T-helper 17 cell (primary cell): ENCODE results near the gene GFRA4. TPM values are rescaled to one million over a fixed set of nuclear protein-coding genes. Genes with fewer than 3 reads are reported as not detected.
"Not testable (repeated sequence)": the region's sequence is repeated elsewhere in the genome, so short reads cannot be mapped to it uniquely, and the experiment has no call there.

Experiments
- ATAC-seq: fragments of 150-1000 bp; cut with Tn5 transposase; 2 replicates; pipeline ENCODE4 v1.10.0; 2021; ENCODE audit warnings: mild to moderate bottlenecking, moderate library complexity
- DNase-seq, 3 donors: peaks; one replicate each; pipeline versions ENCODE4 v3.0.0 to v3.0.0-alpha.2; 2020 to 2021
- H3K9me3 ChIP-seq: one replicate; pipeline ENCODE4 v1.7.0; 2013; ENCODE audit warnings: low read length, mild to moderate bottlenecking; ENCODE audit not compliant: control insufficient read depth, poor library complexity, severe bottlenecking
- H3K27ac Mint-ChIP-seq: one replicate; pipeline ENCODE4 v1.8.0; 2022; ENCODE audit warnings: mild to moderate bottlenecking, moderate library complexity, mixed read lengths
- H3K27me3 Mint-ChIP-seq: one replicate; pipeline ENCODE4 v1.8.0; 2022; ENCODE audit warnings: mixed read lengths
- H3K36me3 Mint-ChIP-seq: one replicate; pipeline ENCODE4 v1.8.0; 2022; ENCODE audit warnings: low read depth, mixed read lengths
- H3K4me1 Mint-ChIP-seq: one replicate; pipeline ENCODE4 v1.8.0; 2022; ENCODE audit warnings: mild to moderate bottlenecking, mixed read lengths
- H3K4me3 Mint-ChIP-seq: one replicate; pipeline ENCODE4 v1.8.0; 2022; ENCODE audit warnings: mild to moderate bottlenecking, moderate library complexity, mixed read lengths
- total RNA-seq, 4 donors: library from RNA in 2 of 4; stranded (reverse) in 2 of 4; gene quantifications; one replicate each; pipeline ENCODE4 v1.2.3 and lab custom pipeline; 2022 to 2026

GFRA4 gene
- total RNA-seq, 2 donors from 2014 or later, result not detected

DNA sequence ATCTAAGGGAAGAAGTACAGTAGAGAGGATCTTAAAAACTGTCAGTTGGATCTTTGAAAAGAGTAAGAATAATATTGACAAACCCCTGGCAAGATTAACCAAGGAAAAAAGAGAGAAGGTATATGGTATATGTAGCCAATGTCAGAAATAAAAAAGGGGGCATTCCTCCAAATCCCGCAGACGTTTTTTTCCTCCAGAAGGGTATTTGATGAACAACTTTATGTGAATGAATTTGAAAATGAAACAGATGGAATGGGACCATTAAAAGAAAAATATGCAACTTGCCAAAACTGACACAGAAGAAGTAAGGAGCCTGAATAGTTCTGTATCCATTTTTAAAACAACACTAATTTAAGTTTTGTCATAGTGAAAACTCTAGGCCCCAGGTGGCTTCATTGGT, 35.7 kb downstream of the GFRA4 start:
- H3K9me3 ChIP-seq, result no peaks in the 10 kb centered on the region
- ATAC-seq (no peak), DNase-seq (no peak)
- Mint-ChIP-seq H3K4me1 (peaks cover 10% of the 10 kb centered on the region), H3K36me3 (peaks cover 17% of the 10 kb centered on the region), H3K27ac (peak overlapping the region; percentile 63), H3K4me3 (no peak overlapping the region), H3K27me3 (no peaks in the 10 kb centered on the region)

GRCh38 chr20:3622406-3622805, 40.8 kb downstream of the GFRA4 start:
- H3K27ac Mint-ChIP-seq, result no peak overlapping the region
- peaks cover 6% of the 10 kb centered on the region for H3K36me3 Mint-ChIP-seq
- H3K9me3 ChIP-seq, result no peaks in the 10 kb centered on the region
- peaks cover 12% of the 10 kb centered on the region for H3K4me1 Mint-ChIP-seq
- no peak for ATAC-seq
- no peak overlapping the region for H3K4me3 Mint-ChIP-seq
- no peak for DNase-seq
- H3K27me3 Mint-ChIP-seq, result no peaks in the 10 kb centered on the region

DNA sequence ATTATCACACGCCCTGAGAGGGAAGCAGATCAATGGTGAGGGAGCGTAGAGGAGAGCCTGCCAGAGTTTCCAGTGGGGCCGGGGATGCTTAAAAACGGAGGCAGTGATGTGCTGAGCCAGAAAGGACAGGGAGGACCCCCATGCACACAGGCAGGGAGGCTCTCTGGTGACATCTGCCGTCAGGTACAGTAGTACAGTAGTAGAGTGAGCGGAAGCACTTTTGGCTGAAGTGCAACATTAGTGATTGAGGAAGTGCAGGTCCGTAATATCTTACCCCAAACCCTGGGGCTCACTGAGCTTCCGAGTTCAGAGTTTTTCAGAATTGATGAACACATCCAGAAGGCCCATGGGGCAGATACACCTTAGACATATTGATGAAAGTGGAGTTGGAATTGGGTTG, 42.1 kb downstream of the GFRA4 start:
- Mint-ChIP-seq H3K4me3 (no peak overlapping the region), H3K27me3 (no peaks in the 10 kb centered on the region), H3K36me3 (peaks cover 6% of the 10 kb centered on the region), H3K27ac (peak overlapping the region; percentile 9), H3K4me1 (peaks cover 16% of the 10 kb centered on the region)
- DNase-seq (no peak), ATAC-seq (no peak)
- no peaks in the 10 kb centered on the region for H3K9me3 ChIP-seq

DNA sequence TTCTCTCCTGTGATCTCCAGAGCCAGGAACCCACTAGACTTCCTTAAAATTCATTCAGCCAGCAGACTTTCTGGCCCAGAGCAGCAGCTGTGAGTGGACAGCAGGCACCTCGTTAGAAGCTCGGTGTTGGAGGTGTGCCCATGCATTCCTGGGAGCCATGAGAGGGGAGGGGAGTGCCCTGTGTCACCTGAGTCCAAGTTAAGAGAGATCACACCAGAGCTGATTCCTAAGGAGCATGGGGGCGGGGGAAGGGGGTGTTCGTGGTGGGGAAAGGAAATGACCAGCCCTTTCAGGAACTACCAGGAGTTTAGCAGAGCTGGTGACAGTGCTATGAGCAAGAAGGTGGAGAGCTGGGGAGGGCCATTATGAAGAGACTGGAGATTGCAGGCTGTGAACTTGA, 46.9 kb downstream of the GFRA4 start:
- Mint-ChIP-seq H3K4me3 (no peak overlapping the region), H3K27ac (no peak overlapping the region), H3K27me3 (no peaks in the 10 kb centered on the region), H3K4me1 (peaks cover 13% of the 10 kb centered on the region), H3K36me3 (peaks cover 3% of the 10 kb centered on the region)
- DNase-seq (no peak), ATAC-seq (no peak)
- no peaks in the 10 kb centered on the region for H3K9me3 ChIP-seq

- not testable (repeated sequence) for H3K4me3 Mint-ChIP-seq, DNase-seq, H3K27me3 Mint-ChIP-seq, H3K27ac Mint-ChIP-seq, H3K9me3 ChIP-seq, H3K4me1 Mint-ChIP-seq, ATAC-seq, H3K36me3 Mint-ChIP-seq
Observed at GRCh38 chr20:3615171-3615840, 47.9 kb downstream of the GFRA4 start.

DNA sequence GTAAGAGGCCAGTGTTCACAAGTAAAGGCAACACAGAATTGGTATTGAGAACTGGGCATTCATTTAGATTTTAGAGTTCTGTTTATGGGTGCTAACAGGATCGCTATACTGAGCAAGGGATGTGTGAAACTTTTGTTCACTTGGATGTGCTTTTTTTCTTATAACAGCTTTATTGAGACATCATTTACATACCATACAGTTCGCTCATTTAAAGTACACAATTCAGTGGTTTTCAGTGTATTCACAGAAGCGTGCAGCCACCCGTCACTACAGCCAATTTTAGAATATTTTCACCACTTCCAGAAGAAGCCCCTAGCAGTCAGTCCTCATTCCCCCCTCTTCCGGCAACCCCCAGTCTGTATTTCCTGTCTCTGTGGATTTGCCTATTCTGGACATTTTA, 48.7 kb downstream of the GFRA4 start:
- DNase-seq (no peak), ATAC-seq (no peak)
- H3K9me3 ChIP-seq, result no peaks in the 10 kb centered on the region
- Mint-ChIP-seq H3K27me3 (no peaks in the 10 kb centered on the region), H3K4me1 (peaks cover 10% of the 10 kb centered on the region), H3K4me3 (no peak overlapping the region), H3K36me3 (peaks cover 8% of the 10 kb centered on the region), H3K27ac (no peak overlapping the region)

DNA sequence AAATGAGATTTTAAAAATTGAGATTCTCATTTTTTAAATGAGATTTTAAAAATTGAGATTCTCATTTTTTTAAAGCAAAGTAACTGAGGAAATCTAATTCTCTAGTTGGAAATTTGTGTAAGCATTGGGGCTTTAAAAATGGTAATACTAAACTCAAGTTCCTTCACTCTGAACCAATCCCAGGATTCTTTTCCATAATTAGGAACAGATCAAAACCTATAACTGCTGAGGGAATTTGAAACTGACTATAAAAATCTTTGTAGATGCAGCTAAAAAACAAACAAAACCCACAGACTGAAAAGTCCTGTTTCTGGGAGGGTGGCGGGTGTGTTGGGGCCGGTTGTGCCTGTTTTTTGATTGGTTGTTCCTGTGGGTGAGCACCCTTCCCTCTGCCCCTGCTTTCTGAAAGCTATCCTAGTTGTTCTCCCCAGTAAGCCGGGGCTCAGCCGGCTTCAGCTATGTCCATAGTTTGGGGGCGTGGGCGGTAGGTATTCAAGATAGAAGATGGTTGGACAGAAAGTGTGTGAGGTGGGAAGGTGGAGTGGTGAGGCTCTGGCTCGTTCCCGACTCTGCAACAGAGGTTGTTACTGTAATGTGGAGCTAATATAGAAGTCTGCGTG, 49.3 kb downstream of the GFRA4 start:
- Mint-ChIP-seq H3K4me1 (peaks cover 10% of the 10 kb centered on the region), H3K36me3 (peaks cover 13% of the 10 kb centered on the region)

GRCh38 chr20:3612795-3613572, 50.2 kb downstream of the GFRA4 start:
- no peaks in the 10 kb centered on the region for H3K27me3 Mint-ChIP-seq
- peaks cover 4% of the 10 kb centered on the region for H3K4me1 Mint-ChIP-seq
- DNase-seq (no peak), ATAC-seq (no peak)
- no peaks in the 10 kb centered on the region for H3K9me3 ChIP-seq
- peaks cover 16% of the 10 kb centered on the region for H3K36me3 Mint-ChIP-seq
- no peak overlapping the region for H3K4me3 Mint-ChIP-seq
- no peak overlapping the region for H3K27ac Mint-ChIP-seq

More for the DNA sequence above, 49.3 kb downstream of the GFRA4 start:
- H3K9me3 ChIP-seq, result no peaks in the 10 kb centered on the region
- ATAC-seq (no peak), DNase-seq (no peak)
- Mint-ChIP-seq H3K4me3 (no peak overlapping the region), H3K27ac (no peak overlapping the region), H3K27me3 (no peaks in the 10 kb centered on the region)

DNA sequence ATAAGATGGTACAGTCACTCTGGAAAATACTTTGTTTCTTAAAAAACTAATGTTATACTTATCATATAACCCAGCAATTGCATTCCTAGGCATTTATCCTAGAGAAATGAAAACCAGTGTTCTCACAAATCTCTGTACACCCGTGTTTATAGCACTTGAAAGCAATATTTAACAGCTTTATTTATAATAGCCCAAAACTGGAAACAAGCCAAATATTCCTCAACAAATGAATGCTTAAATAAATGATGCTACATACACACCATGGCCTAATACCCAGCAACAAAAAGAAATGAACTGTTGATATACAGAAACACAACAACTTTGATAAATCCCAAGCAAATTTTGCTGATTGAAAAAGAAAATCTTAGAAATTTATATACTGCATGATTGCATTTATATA, 51.3 kb downstream of the GFRA4 start:
- ATAC-seq (no peak), DNase-seq (no peak)

More for the DNA sequence above, 51.3 kb downstream of the GFRA4 start:
- no peak overlapping the region for H3K27ac Mint-ChIP-seq
- H3K4me1 Mint-ChIP-seq, result no peaks in the 10 kb centered on the region
- H3K4me3 Mint-ChIP-seq, result no peak overlapping the region
- no peaks in the 10 kb centered on the region for H3K9me3 ChIP-seq
- peaks cover 18% of the 10 kb centered on the region for H3K36me3 Mint-ChIP-seq
- no peaks in the 10 kb centered on the region for H3K27me3 Mint-ChIP-seq

Other genes starting within 250 kb of the GFRA4 start
- 10 to 100 TPM; 13.5 to 13.8 TPM for gene ATRN, start 192.4 kb downstream of the GFRA4 start, total RNA-seq
- not detected for gene ADAM33, start 18.6 kb upstream of the GFRA4 start, total RNA-seq
- gene SIGLEC1, start 49.2 kb upstream of the GFRA4 start, total RNA-seq, result under 1 TPM; 0.10 to 0.13 TPM
- not detected for gene HSPA12B, start 69.3 kb upstream of the GFRA4 start, total RNA-seq
- 10 to 100 TPM; 13.3 to 19.0 TPM for gene ADISSP, start 104.4 kb upstream of the GFRA4 start, total RNA-seq
- gene SPEF1, start 118.0 kb upstream of the GFRA4 start, total RNA-seq, result under 1 TPM in 1 of 2 donors, not detected in 1; 0.18 TPM
- 10 to 100 TPM; 36.9 to 40.2 TPM for gene CENPB, start 123.3 kb upstream of the GFRA4 start, total RNA-seq
- 100 to 1,000 TPM; 220 to 223 TPM for gene CDC25B, start 132.9 kb upstream of the GFRA4 start, total RNA-seq
- gene AP5S1, start 157.1 kb upstream of the GFRA4 start, total RNA-seq, result 10 to 100 TPM; 11.3 to 11.9 TPM
- 10 to 100 TPM; 20.1 to 21.1 TPM for gene MAVS, start 183.4 kb upstream of the GFRA4 start, total RNA-seq
- gene PANK2, start 226.0 kb upstream of the GFRA4 start, total RNA-seq, result 10 to 100 TPM; 47.2 to 53.0 TPM